Loucy (cell line): ENCODE data around the gene DLG1.

ENCODE experiments used
- H2AFZ ChIP-seq: fragments of 200-600 bp; sonication (generic); 2 replicates; pipeline ENCODE4 v1.6.0; 2016; ENCODE audit warnings: antibody characterized with exemption, mild to moderate bottlenecking, low read length, moderate library complexity
- H3F3A ChIP-seq: fragments of 200-600 bp; 2 replicates; pipeline ENCODE4 v1.6.0; 2016; ENCODE audit warnings: antibody characterized with exemption, low read depth, mild to moderate bottlenecking
- H3K27me3 ChIP-seq: fragments of 200-600 bp; sonication (generic); 2 replicates; pipeline ENCODE4 v1.6.1; 2014; ENCODE audit warnings: low read length, mild to moderate bottlenecking; ENCODE audit not compliant: insufficient read depth, poor library complexity, severe bottlenecking
- H3K36me3 ChIP-seq: fragments of 200-600 bp; sonication (generic); 2 replicates; pipeline ENCODE4 v1.6.1; 2016; ENCODE audit warnings: low read length; ENCODE audit not compliant: insufficient read depth
- H3K4me1 ChIP-seq: fragments of 200-600 bp; sonication (generic); 2 replicates; pipeline ENCODE4 v1.5.1; 2014; ENCODE audit warnings: low read length, mild to moderate bottlenecking; ENCODE audit not compliant: insufficient read depth, poor library complexity, severe bottlenecking
- H3K4me2 ChIP-seq: fragments of 200-600 bp; sonication (generic); 2 replicates; pipeline ENCODE4 v1.6.0; 2014; ENCODE audit warnings: antibody characterized with exemption, low read length, low read depth, mild to moderate bottlenecking; ENCODE audit not compliant: poor library complexity, severe bottlenecking
- H3K4me3 ChIP-seq: fragments of 200-600 bp; sonication (generic); 2 replicates; pipeline ENCODE4 v1.5.1; 2014; ENCODE audit warnings: low read length, mild to moderate bottlenecking, mixed read lengths; ENCODE audit not compliant: poor library complexity, severe bottlenecking
- H3K79me2 ChIP-seq: fragments of 200-600 bp; sonication (generic); 2 replicates; pipeline ENCODE4 v1.6.1; 2014; ENCODE audit warnings: low read length; ENCODE audit not compliant: insufficient read depth
- H3K9ac ChIP-seq: fragments of 200-600 bp; sonication (generic); 2 replicates; pipeline ENCODE4 v1.6.0; 2014; ENCODE audit warnings: mild to moderate bottlenecking, low read depth, low read length, moderate library complexity; ENCODE audit not compliant: poor library complexity, severe bottlenecking
- H3K9me2 ChIP-seq: fragments of 200-600 bp; sonication (generic); replicated peaks from 2 replicates; pipeline ENCODE4 v1.6.1; 2016; ENCODE audit warnings: low read depth, low read length, mixed read lengths
- H3K9me3 ChIP-seq: fragments of 200-600 bp; sonication (generic); 2 replicates; pipeline ENCODE4 v1.6.1; 2014; ENCODE audit warnings: mild to moderate bottlenecking, antibody characterized with exemption, low read length, low read depth; ENCODE audit not compliant: insufficient read depth
- H4K20me1 ChIP-seq: fragments of 200-600 bp; sonication (generic); 2 replicates; pipeline ENCODE4 v1.6.0; 2014; ENCODE audit warnings: antibody characterized with exemption, low read length, mild to moderate bottlenecking; ENCODE audit not compliant: insufficient read depth, poor library complexity, severe bottlenecking
- CTCF ChIP-seq: fragments of 200-600 bp; sonication (generic); conservative IDR thresholded peaks from 2 replicates; pipeline ENCODE4 v1.5.1; 2014; ENCODE audit warnings: mild to moderate bottlenecking, antibody characterized with exemption, low read length
- EZH2phosphoT487 ChIP-seq: fragments of 200-600 bp; IDR thresholded peaks from 2 replicates; pipeline ENCODE4 v1.6.1; 2018; ENCODE audit warnings: antibody characterized with exemption, mild to moderate bottlenecking, moderate library complexity, borderline replicate concordance

DLG1 gene

GRCh38 chr3:197189623-197190022 is 108.8 kb downstream of the DLG1 start:
- H3K4me2 ChIP-seq, result no peak overlapping the region
- H3K9me3 ChIP-seq, result no peaks in the 10 kb centered on the region
- no peaks in the 10 kb centered on the region for H3K27me3 ChIP-seq
- no peak overlapping the region for H3K9ac ChIP-seq
- H3K4me1 ChIP-seq, result peaks cover 10% of the 10 kb centered on the region
- H3K79me2 ChIP-seq, result peaks cover 73% of the 10 kb centered on the region
- H3F3A ChIP-seq, result no peaks in the 10 kb centered on the region
- H3K9me2 ChIP-seq, result no peaks in the 10 kb centered on the region
- no peak overlapping the region for H2AFZ ChIP-seq
- TF ChIP-seq CTCF, result no peak
- TF ChIP-seq EZH2phosphoT487, result no peak
- H3K4me3 ChIP-seq, result no peak overlapping the region
- H3K36me3 ChIP-seq, result peaks cover 20% of the 10 kb centered on the region; the same call in 1 of the 2 replicates
- peaks cover 26% of the 10 kb centered on the region for H4K20me1 ChIP-seq

- H3K4me3 ChIP-seq, result no peak overlapping the region
- no peak overlapping the region for H2AFZ ChIP-seq
- peaks cover 70% of the 10 kb centered on the region for H3K79me2 ChIP-seq
- peaks cover 28% of the 10 kb centered on the region for H4K20me1 ChIP-seq
- no peaks in the 10 kb centered on the region for H3K9me3 ChIP-seq
- H3K27me3 ChIP-seq, result no peaks in the 10 kb centered on the region
- TF ChIP-seq CTCF, result no peak
- TF ChIP-seq EZH2phosphoT487, result no peak
- peaks cover 10% of the 10 kb centered on the region for H3K4me1 ChIP-seq
- no peaks in the 10 kb centered on the region for H3K9me2 ChIP-seq
- no peak overlapping the region for H3K9ac ChIP-seq
- H3F3A ChIP-seq, result no peaks in the 10 kb centered on the region
- H3K36me3 ChIP-seq, result peaks cover 19% of the 10 kb centered on the region; the same call in 1 of the 2 replicates
- H3K4me2 ChIP-seq, result no peak overlapping the region
Measured at GRCh38 chr3:197188963-197189362, 109.4 kb downstream of the DLG1 start.

GRCh38 chr3:197186887-197187588 is 111.4 kb downstream of the DLG1 start:
- Histone ChIP-seq H3K4me3 (no peak overlapping the region), H3K36me3 (peaks cover 9% of the 10 kb centered on the region; the same call in 1 of the 2 replicates), H3K9me3 (no peaks in the 10 kb centered on the region), H2AFZ (no peak overlapping the region), H3K79me2 (peaks cover 60% of the 10 kb centered on the region), H3K4me1 (peaks cover 10% of the 10 kb centered on the region), H3F3A (no peaks in the 10 kb centered on the region), H3K4me2 (no peak overlapping the region), H3K27me3 (no peaks in the 10 kb centered on the region), H3K9ac (no peak overlapping the region), H4K20me1 (peaks cover 29% of the 10 kb centered on the region), H3K9me2 (no peaks in the 10 kb centered on the region)
- TF ChIP-seq EZH2phosphoT487 (no peak), CTCF (peak; percentile 96)
